SU-DHL-6 (cell line): Measurements from ENCODE around the gene PCDH12.

ENCODE experiments used
- CTCF ChIP-seq: fragments of 200-600 bp; sonication (generic); IDR thresholded peaks from one replicate; pipeline ENCODE4 v1.5.1; 2017; ENCODE audit warnings: antibody characterized with exemption, mild to moderate bottlenecking, low read length, moderate library complexity; ENCODE audit not compliant: insufficient read depth, poor library complexity, severe bottlenecking
- EZH2phosphoT487 ChIP-seq: fragments of 200-600 bp; sonication (generic), shearing (Covaris generic); conservative IDR thresholded peaks from 2 replicates; pipeline ENCODE4 v1.6.1; 2018; ENCODE audit warnings: mild to moderate bottlenecking, antibody characterized with exemption, low read length, moderate library complexity, mixed read lengths

- TF ChIP-seq CTCF, result no peak
- no peak for TF ChIP-seq EZH2phosphoT487
These were observed 12.1 kb upstream of the PCDH12 start for GRCh38 chr5:141969783-141970771.
